GM12878 (cell line): Measurements from ENCODE around the gene OSM. TPM values are rescaled to one million over a fixed set of nuclear protein-coding genes. Genes with fewer than 3 reads are reported as not detected.

Experiments used
- ATAC-seq: fragments of 200-7000 bp; cut with Tn5 transposase; 3 replicates; pipeline ENCODE4 v1.9.1; 2020; ENCODE audit warnings: mild to moderate bottlenecking, moderate library complexity
- BruUV-seq: library from RNA; stranded (reverse); fragments of 400-500 nt; replicated peaks from 2 replicates; lab custom pipeline; 2021; lab: Mats Ljungman, UMichigan
- CTCF ChIA-PET: fragments of 300-600 bp; sonication (Branson Sonifier 250); formaldehyde crosslinking; extraction: SDS; loops from one replicate; lab custom pipeline; 2021; ENCODE audit warnings: inconsistent platforms; lab: Yijun Ruan, JAX
- POLR2A ChIA-PET: fragments of 350-600 bp; formaldehyde crosslinking; extraction: SDS; loops from one replicate; lab custom pipeline; 2021; ENCODE audit warnings: inconsistent platforms; lab: Charles Lee
- RAD21 ChIA-PET: fragments of 300-600 bp; sonication (Branson Sonifier 250); formaldehyde crosslinking; loops from one replicate; lab custom pipeline; 2023; ENCODE audit warnings: antibody characterized with exemption; ENCODE audit not compliant: unreplicated experiment; lab: Charles Lee
- SMC1A ChIA-PET: fragments of 300-600 bp; sonication (Branson Sonifier 250); formaldehyde crosslinking; loops from one replicate; lab custom pipeline; 2023; ENCODE audit not compliant: unreplicated experiment, uncharacterized antibody; lab: Charles Lee
- DNase-seq: peaks from one replicate; pipeline ENCODE4 v3.0.0-alpha.2; 2011; ENCODE audit warnings: low read depth, low spot score
- FAIRE-seq: peaks from 3 replicates; lab custom pipeline; 2011; peaks lifted over from hg19 to GRCh38; lab: Jason Lieb, UNC
- H2AFZ ChIP-seq: 2 replicates; pipeline ENCODE4 v1.6.0; 2011; ENCODE audit warnings: low read depth, low read length, control low read depth; ENCODE audit not compliant: control insufficient read depth
- H3K27ac ChIP-seq: 2 replicates; pipeline ENCODE4 v1.5.1; 2011; ENCODE audit warnings: control low read depth; ENCODE audit not compliant: control insufficient read depth, insufficient read depth
- H3K27me3 ChIP-seq, 2 experiments: replicated peaks in 1 of 2; 2 replicates each; pipeline versions ENCODE4 v1.6.0 to v1.6.1; 2011; ENCODE audit warnings: low read length in 1 of 2; ENCODE audit not compliant: control insufficient read depth in 2 of 2, insufficient read depth in 2 of 2
- H3K36me3 ChIP-seq, 2 experiments: 2 replicates each; pipeline ENCODE4 v1.5.1; 2011; ENCODE audit warnings: low read length in 1 of 2; ENCODE audit not compliant: control insufficient read depth in 2 of 2, insufficient read depth in 2 of 2
- H3K4me1 ChIP-seq: 2 replicates; pipeline ENCODE4 v1.6.1; 2011; ENCODE audit warnings: mild to moderate bottlenecking, low read length, moderate library complexity, mixed read lengths; ENCODE audit not compliant: control insufficient read depth, insufficient read depth
- H3K4me2 ChIP-seq: 2 replicates; pipeline ENCODE4 v1.6.0; 2011; ENCODE audit warnings: control low read depth; ENCODE audit not compliant: control insufficient read depth, insufficient read depth
- H3K4me3 ChIP-seq: fragments of 200-600 bp; sonication (generic); 2 replicates; pipeline ENCODE4 v1.5.1; 2016
- H3K79me2 ChIP-seq: 2 replicates; pipeline ENCODE4 v1.6.0; 2011; ENCODE audit warnings: low read length; ENCODE audit not compliant: control insufficient read depth, insufficient read depth
- H3K9ac ChIP-seq: 2 replicates; pipeline ENCODE4 v1.8.0; 2011; ENCODE audit warnings: low read length, control low read depth, mixed read lengths; ENCODE audit not compliant: control insufficient read depth, insufficient read depth
- H3K9me3 ChIP-seq: replicated peaks from 3 replicates; pipeline ENCODE4 v1.5.1; 2011; ENCODE audit warnings: mild to moderate bottlenecking, low read length; ENCODE audit not compliant: control insufficient read depth, insufficient read depth
- H4K20me1 ChIP-seq: 2 replicates; pipeline ENCODE4 v1.6.0; 2011; ENCODE audit not compliant: control insufficient read depth, insufficient read depth
- ATF7 ChIP-seq: fragments of 450-650 bp; IDR thresholded peaks from 2 replicates; pipeline ENCODE4 v1.6.1; 2016; ENCODE audit warnings: low read depth, mild to moderate bottlenecking
- CUX1 ChIP-seq: IDR thresholded peaks from 2 replicates; pipeline ENCODE4 v1.6.1; 2012; ENCODE audit warnings: improper control_type of control experiment, low read depth, low read length; ENCODE audit not compliant: insufficient replicate concordance
- TCF12 ChIP-seq: IDR thresholded peaks from 2 replicates; pipeline ENCODE4 v1.6.1; 2011; ENCODE audit warnings: low read depth, mild to moderate bottlenecking, low read length
- WGBS: methylation state at CpG from one replicate; pipeline ENCODE4 v1.1.6; 2016; ENCODE audit warnings: low lambda C conversion rate; ENCODE audit not compliant: insufficient replicate concordance, insufficient coverage; ENCODE audit errors: missing lambda C conversion rate; 5-methylcytosine and 5-hydroxymethylcytosine counted together
- in situ Hi-C: fragments of 300-500 bp; cut with MboI; formaldehyde crosslinking; loops from 9 replicates; pipeline ENCODE4 v1.14.3; 2018; ENCODE audit warnings: mixed read lengths
- intact Hi-C: fragments of 100-400 bp; cut with micrococcal nuclease; formaldehyde crosslinking; loops from one replicate; pipeline ENCODE4 v1.14.2; 2022; ENCODE audit not compliant: unreplicated experiment
- polyA plus RNA-seq, 11 experiments: library from polyadenylated mRNA; depleted of rRNA in 4 of 11; unstranded in 6 of 11; stranded (reverse) in 5 of 11; fragments of >200 nt; fragmentation: Nextera tagmentation in 4 of 11; fragmentation: Illumina TruSeq in 1 of 11; extraction: Ambion mirVana in 4 of 11; extraction: Trizol in 1 of 11; gene quantifications; 1 replicate in 1 of 11; 2 replicates in 10 of 11; pipeline versions ENCODE4 v1.2.1 to v1.2.3, GENCODE V29; 2011 to 2016; ENCODE audit warnings: inconsistent platforms in 2 of 11, missing spikeins in 2 of 11, low read depth in 1 of 11
- total RNA-seq, 4 experiments: library from RNA; depleted of rRNA in 3 of 4; stranded (reverse); fragments of >200 nt in 3 of 4; fragmentation: Illumina TruSeq in 1 of 4; extraction: Trizol in 1 of 4; gene quantifications; 2 replicates each; pipeline versions ENCODE4 v1.2.1 to v1.2.3, GENCODE V29; 2013 to 2021
- TF ChIP-seq, protein P1 (sequence below): fragments of 450-650 bp; IDR thresholded peaks from 2 replicates; pipeline ENCODE4 v1.6.1; 2018; ENCODE audit warnings: borderline replicate concordance, mild to moderate bottlenecking; ENCODE audit not compliant: partially characterized antibody

Gene OSM
- total and polyA plus RNA-seq, 10 of the 15 experiments (the other 5 are each of a cell fraction or from before 2014, with no cell fraction given) = 0.06 to 1.4 (median 0.59) TPM

DNA sequence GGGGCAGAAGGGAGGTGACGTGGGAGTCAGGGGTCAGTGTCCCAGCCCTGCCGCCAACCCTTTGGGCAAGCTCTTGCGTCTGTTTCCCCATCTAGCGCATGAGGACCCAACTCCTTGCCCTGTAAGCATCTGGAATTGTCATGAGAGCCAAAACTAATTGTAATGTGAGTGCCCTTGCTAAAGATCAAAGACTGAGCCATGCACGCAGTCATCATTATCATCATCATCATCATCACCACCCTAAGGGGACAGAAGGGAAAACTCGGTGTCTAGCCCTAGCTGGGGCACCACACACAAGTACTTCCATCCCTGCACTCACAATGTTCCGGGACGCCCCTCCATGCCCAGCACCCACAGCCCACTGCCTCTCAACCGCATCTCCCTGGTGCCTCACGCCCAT is 22.6 kb downstream of the OSM start (continued):
- TF ChIP-seq, protein P1, sequence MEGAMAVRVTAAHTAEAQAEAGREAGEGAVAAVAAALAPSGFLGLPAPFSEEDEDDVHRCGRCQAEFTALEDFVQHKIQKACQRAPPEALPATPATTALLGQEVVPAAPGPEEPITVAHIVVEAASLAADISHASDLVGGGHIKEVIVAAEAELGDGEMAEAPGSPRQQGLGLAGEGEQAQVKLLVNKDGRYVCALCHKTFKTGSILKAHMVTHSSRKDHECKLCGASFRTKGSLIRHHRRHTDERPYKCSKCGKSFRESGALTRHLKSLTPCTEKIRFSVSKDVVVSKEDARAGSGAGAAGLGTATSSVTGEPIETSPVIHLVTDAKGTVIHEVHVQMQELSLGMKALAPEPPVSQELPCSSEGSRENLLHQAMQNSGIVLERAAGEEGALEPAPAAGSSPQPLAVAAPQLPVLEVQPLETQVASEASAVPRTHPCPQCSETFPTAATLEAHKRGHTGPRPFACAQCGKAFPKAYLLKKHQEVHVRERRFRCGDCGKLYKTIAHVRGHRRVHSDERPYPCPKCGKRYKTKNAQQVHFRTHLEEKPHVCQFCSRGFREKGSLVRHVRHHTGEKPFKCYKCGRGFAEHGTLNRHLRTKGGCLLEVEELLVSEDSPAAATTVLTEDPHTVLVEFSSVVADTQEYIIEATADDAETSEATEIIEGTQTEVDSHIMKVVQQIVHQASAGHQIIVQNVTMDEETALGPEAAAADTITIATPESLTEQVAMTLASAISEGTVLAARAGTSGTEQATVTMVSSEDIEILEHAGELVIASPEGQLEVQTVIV = no peak

DNA sequence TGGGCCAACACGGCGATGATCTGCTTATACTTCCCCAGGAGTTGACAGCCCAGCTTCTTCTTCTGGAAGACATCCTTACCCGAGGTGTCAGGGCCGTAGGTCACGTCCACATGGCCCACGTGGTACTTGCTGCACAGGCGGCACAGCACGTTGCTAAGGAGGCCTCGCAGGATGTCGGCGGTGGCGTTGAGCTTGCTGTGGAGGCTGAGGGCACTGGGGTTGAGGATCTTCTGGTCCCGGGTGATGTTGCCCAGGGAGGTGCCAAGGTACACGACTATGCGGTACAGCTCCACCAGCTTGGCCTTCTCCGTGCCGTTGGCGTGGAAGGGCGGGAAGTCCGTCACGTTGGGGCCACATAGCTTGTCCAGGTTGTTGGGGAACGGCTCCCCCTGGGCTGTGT is 23.0 kb downstream of the OSM start:
- H2AFZ ChIP-seq = no peak overlapping the region
- POLR2A ChIA-PET = no interaction called here
- no peak for FAIRE-seq
- intact Hi-C loops (no loop called here), in situ Hi-C loops (no loop called here)
- no peak overlapping the region for H3K9ac ChIP-seq
- no TSS peak for BruUV-seq
- no peak for ATAC-seq
- no peaks in the 10 kb centered on the region for H3K9me3 ChIP-seq
- CTCF ChIA-PET = interaction anchor here (0.7 kb wide), 1 partner anchor 43 kb away, joined by 3 read pairs; no protein-coding TSS in a partner anchor
- H3K79me2 ChIP-seq = no peaks in the 10 kb centered on the region
- no peaks in the 10 kb centered on the region for H4K20me1 ChIP-seq
- RAD21 ChIA-PET = no interaction called here
- SMC1A ChIA-PET = no interaction called here
- DNase-seq = no peak
- TF ChIP-seq ATF7 (no peak), CUX1 (no peak), TCF12 (no peak)
- no peak overlapping the region for H3K4me2 ChIP-seq
- no peaks in the 10 kb centered on the region for H3K4me1 ChIP-seq
- whole genome bisulfite sequencing = 71% methylated on average over 22 of the region's 22 CpGs
- H3K27ac ChIP-seq = no peak overlapping the region
- no peaks in the 10 kb centered on the region for H3K36me3 ChIP-seq
- H3K4me3 ChIP-seq = no peak overlapping the region
- H3K27me3 ChIP-seq = peaks cover 4 to 6% of the 10 kb centered on the region in 2 experiments; a peak in 2 of 4 replicates
